Measurements from ENCODE around the gene ANO10. TPM values are rescaled to one million over a fixed set of nuclear protein-coding genes. Genes with fewer than 3 reads are reported as not detected.

The ANO10 gene
- total RNA-seq, 1 experiment from 2014 or later, result 26.6 TPM

DNA sequence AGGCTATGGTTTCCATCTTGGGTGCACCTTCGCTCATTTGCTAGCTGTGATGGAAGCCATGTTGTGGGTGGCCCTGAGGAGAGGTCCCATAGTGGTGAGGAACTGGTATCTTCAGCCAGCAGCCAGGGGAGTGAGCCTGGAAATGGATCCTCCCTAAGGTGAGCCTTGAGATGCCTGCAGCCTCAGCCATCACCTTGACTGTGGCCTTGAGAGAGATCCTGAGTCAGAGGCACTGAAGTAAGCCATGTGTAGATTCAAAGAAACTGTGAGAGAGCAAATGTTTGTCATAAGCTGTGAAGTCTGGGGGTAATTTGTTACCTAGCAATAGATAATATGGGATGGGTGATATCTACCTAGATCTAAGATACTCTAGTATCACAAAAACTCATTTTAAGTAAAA lies 230.2 kb downstream of the ANO10 start:
- Histone ChIP-seq H3K27ac (ENCODE audit: low read length) (no peak overlapping the region), H3K4me1 (ENCODE audit: control insufficient read depth, insufficient read depth, low read length) (no peaks in the 10 kb centered on the region), H3K4me3 (ENCODE audit: low read depth in 2 of 2, low read length in 2 of 2) (no peak overlapping the region), H3K9me3 (ENCODE audit: control insufficient read depth, insufficient read depth, low read depth, low read length) (no peaks in the 10 kb centered on the region), H3K36me3 (ENCODE audit: control insufficient read depth, insufficient read depth, low read length) (no peaks in the 10 kb centered on the region), H3K27me3 (ENCODE audit: control insufficient read depth, insufficient read depth, low read length) (no peaks in the 10 kb centered on the region)
- DNase-seq (ENCODE audit: low read depth, low spot score) (no peak), ATAC-seq (no peak)
- ChIA-PET CTCF (no interaction called here), POLR2A (no interaction called here)
- TF ChIP-seq, protein P1, sequence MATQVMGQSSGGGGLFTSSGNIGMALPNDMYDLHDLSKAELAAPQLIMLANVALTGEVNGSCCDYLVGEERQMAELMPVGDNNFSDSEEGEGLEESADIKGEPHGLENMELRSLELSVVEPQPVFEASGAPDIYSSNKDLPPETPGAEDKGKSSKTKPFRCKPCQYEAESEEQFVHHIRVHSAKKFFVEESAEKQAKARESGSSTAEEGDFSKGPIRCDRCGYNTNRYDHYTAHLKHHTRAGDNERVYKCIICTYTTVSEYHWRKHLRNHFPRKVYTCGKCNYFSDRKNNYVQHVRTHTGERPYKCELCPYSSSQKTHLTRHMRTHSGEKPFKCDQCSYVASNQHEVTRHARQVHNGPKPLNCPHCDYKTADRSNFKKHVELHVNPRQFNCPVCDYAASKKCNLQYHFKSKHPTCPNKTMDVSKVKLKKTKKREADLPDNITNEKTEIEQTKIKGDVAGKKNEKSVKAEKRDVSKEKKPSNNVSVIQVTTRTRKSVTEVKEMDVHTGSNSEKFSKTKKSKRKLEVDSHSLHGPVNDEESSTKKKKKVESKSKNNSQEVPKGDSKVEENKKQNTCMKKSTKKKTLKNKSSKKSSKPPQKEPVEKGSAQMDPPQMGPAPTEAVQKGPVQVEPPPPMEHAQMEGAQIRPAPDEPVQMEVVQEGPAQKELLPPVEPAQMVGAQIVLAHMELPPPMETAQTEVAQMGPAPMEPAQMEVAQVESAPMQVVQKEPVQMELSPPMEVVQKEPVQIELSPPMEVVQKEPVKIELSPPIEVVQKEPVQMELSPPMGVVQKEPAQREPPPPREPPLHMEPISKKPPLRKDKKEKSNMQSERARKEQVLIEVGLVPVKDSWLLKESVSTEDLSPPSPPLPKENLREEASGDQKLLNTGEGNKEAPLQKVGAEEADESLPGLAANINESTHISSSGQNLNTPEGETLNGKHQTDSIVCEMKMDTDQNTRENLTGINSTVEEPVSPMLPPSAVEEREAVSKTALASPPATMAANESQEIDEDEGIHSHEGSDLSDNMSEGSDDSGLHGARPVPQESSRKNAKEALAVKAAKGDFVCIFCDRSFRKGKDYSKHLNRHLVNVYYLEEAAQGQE (IDR thresholded peaks at IDR 0.05; ENCODE audit: insufficient read depth in 1 of 2, low read depth in 2 of 2, low read length in 1 of 2), result no peak
- TF ChIP-seq SIN3A (IDR thresholded peaks at IDR 0.05; ENCODE audit: borderline replicate concordance, insufficient read depth, low read depth, low read length) (no peak), POLR2AphosphoS5 (IDR thresholded peaks at IDR 0.05; ENCODE audit: low read depth, low read length) (no peak), TCF7L2 (IDR thresholded peaks at IDR 0.05; ENCODE audit: low read depth, low read length) (no peak)
- TF ChIP-seq, protein P2, sequence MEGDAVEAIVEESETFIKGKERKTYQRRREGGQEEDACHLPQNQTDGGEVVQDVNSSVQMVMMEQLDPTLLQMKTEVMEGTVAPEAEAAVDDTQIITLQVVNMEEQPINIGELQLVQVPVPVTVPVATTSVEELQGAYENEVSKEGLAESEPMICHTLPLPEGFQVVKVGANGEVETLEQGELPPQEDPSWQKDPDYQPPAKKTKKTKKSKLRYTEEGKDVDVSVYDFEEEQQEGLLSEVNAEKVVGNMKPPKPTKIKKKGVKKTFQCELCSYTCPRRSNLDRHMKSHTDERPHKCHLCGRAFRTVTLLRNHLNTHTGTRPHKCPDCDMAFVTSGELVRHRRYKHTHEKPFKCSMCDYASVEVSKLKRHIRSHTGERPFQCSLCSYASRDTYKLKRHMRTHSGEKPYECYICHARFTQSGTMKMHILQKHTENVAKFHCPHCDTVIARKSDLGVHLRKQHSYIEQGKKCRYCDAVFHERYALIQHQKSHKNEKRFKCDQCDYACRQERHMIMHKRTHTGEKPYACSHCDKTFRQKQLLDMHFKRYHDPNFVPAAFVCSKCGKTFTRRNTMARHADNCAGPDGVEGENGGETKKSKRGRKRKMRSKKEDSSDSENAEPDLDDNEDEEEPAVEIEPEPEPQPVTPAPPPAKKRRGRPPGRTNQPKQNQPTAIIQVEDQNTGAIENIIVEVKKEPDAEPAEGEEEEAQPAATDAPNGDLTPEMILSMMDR (IDR thresholded peaks at IDR 0.05), result no peak
- no TSS peak for BruUV-seq (replicated peaks)
- intact Hi-C loops (cut with micrococcal nuclease; ENCODE audit: unreplicated experiment), result no loop called here
- in situ Hi-C loops (cut with HindIII; ENCODE audit: low pct_unique_long_range_greater_than_20kb, low sequenced_read_pairs), result no loop called here

DNA sequence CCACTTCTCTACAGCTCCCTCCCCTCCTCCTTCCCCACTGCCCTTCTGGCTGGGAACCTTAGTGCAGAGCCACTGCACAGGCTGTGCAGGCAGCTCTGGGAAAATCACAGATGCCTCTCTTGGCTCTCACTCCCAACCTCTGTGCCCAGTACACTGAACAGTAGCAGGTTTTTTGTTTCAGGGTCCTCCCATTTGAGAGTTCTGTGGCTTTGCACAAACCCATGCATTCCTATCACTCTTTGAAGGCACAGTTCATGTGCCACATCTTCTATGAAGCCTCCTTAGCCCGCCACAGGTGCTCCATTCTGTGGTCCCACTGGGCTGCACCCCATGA lies 231.6 kb downstream of the ANO10 start:
- no peaks in the 10 kb centered on the region for H3K27me3 ChIP-seq (ENCODE audit: control insufficient read depth, insufficient read depth, low read length)
- ATAC-seq (peak; percentile 56; the same call in 1 of the 2 replicates), DNase-seq (ENCODE audit: low read depth, low spot score) (no peak)
- no TSS peak for BruUV-seq (replicated peaks)
- no peaks in the 10 kb centered on the region for H3K36me3 ChIP-seq (ENCODE audit: control insufficient read depth, insufficient read depth, low read length)
- in situ Hi-C loops (cut with HindIII; ENCODE audit: low pct_unique_long_range_greater_than_20kb, low sequenced_read_pairs) (no loop called here), intact Hi-C loops (cut with micrococcal nuclease; ENCODE audit: unreplicated experiment) (no loop called here)
- TF ChIP-seq POLR2AphosphoS5 (IDR thresholded peaks at IDR 0.05; ENCODE audit: low read depth, low read length) (no peak), SIN3A (IDR thresholded peaks at IDR 0.05; ENCODE audit: borderline replicate concordance, insufficient read depth, low read depth, low read length) (no peak), TCF7L2 (IDR thresholded peaks at IDR 0.05; ENCODE audit: low read depth, low read length) (no peak)
- TF ChIP-seq, protein P2 (IDR thresholded peaks at IDR 0.05), result no peak
- TF ChIP-seq, protein P1 (IDR thresholded peaks at IDR 0.05; ENCODE audit: insufficient read depth in 1 of 2, low read depth in 2 of 2, low read length in 1 of 2), result no peak
- H3K27ac ChIP-seq (ENCODE audit: low read length), result no peak overlapping the region
- no peak overlapping the region for H3K4me3 ChIP-seq (ENCODE audit: low read depth in 2 of 2, low read length in 2 of 2)
- ChIA-PET POLR2A (no interaction called here), CTCF (no interaction called here)
- H3K4me1 ChIP-seq (ENCODE audit: control insufficient read depth, insufficient read depth, low read length), result no peaks in the 10 kb centered on the region
- H3K9me3 ChIP-seq (ENCODE audit: control insufficient read depth, insufficient read depth, low read depth, low read length), result no peaks in the 10 kb centered on the region

All from Panc1 (cell line).